ENCODE results near the gene TPRG1.

DNA sequence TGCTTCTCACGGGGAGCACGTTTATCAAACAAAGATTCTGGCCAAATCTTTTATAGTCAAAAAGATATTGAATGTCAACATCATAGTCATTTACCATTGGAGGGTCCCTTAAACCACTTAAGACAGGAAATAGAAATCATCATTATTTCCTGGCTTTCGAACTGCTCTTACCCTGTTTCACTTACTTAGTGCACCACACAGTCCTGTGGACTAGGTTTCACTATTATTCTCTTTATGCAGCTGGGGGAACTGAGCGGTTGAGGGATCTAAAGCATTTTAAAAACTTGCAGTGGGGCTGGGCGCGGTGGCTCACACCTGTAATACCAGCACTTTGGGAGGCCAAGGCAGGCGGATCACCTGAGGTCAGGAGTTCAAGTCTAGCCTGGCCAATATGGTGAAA is 13.7 kb upstream of the TPRG1 start:
- TF ChIP-seq, protein P1, sequence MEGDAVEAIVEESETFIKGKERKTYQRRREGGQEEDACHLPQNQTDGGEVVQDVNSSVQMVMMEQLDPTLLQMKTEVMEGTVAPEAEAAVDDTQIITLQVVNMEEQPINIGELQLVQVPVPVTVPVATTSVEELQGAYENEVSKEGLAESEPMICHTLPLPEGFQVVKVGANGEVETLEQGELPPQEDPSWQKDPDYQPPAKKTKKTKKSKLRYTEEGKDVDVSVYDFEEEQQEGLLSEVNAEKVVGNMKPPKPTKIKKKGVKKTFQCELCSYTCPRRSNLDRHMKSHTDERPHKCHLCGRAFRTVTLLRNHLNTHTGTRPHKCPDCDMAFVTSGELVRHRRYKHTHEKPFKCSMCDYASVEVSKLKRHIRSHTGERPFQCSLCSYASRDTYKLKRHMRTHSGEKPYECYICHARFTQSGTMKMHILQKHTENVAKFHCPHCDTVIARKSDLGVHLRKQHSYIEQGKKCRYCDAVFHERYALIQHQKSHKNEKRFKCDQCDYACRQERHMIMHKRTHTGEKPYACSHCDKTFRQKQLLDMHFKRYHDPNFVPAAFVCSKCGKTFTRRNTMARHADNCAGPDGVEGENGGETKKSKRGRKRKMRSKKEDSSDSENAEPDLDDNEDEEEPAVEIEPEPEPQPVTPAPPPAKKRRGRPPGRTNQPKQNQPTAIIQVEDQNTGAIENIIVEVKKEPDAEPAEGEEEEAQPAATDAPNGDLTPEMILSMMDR (IDR thresholded peaks at IDR 0.05): no peak
- TF ChIP-seq POLR2A (IDR thresholded peaks at IDR 0.05) (no peak), POLR2AphosphoS5 (IDR thresholded peaks at IDR 0.05) (no peak), EP300 (IDR thresholded peaks at IDR 0.05) (no peak)

All from gastroesophageal sphincter (tissue), 3 donors.